K562 (cell line): Measurements from ENCODE around the gene APOO. TPM values are rescaled to one million over a fixed set of nuclear protein-coding genes. Genes with fewer than 3 reads are reported as not detected.
A peak's percentile ranks its signal among the peaks of the same experiment; 100 is the strongest.

ENCODE experiments used
- ATF7 ChIP-seq: fragments of 450-650 bp; IDR thresholded peaks from 2 replicates; pipeline ENCODE4 v1.7.1; 2014; ENCODE audit warnings: mild to moderate bottlenecking, moderate library complexity
- BHLHE40 ChIP-seq: IDR thresholded peaks from 2 replicates; pipeline ENCODE4 v1.6.1; 2011; ENCODE audit warnings: low read length, improper control_type of control experiment
- CBX8 ChIP-seq: fragments of 200-600 bp; sonication (generic); IDR thresholded peaks from 2 replicates; pipeline ENCODE4 v1.6.1; 2012; ENCODE audit warnings: borderline replicate concordance, mixed run types, low read depth, mild to moderate bottlenecking, moderate library complexity, mixed read lengths, low read length, control low read depth, inconsistent platforms; ENCODE audit not compliant: poor library complexity, severe bottlenecking; ENCODE audit errors: extremely low read depth
- GABPB2 ChIP-seq: fragments of 250-450 bp; sonication (Bioruptor Pico); conservative IDR thresholded peaks from 2 replicates; pipeline ENCODE4 v1.5.1; 2021; ENCODE audit warnings: mild to moderate bottlenecking
- HMGN3 ChIP-seq: IDR thresholded peaks from 2 replicates; pipeline ENCODE4 v1.6.1; 2011; ENCODE audit warnings: borderline replicate concordance, low read depth, mild to moderate bottlenecking, mixed read lengths, low read length; ENCODE audit not compliant: insufficient read length; ENCODE audit errors: extremely low read depth
- IFI16 ChIP-seq: fragments of 250-450 bp; sonication (Bioruptor Pico); IDR thresholded peaks from 2 replicates; pipeline ENCODE4 v2.1.2; 2022; ENCODE audit warnings: mild to moderate bottlenecking, inconsistent platforms
- MXI1 ChIP-seq: IDR thresholded peaks from 2 replicates; pipeline ENCODE4 v1.6.1; 2011; ENCODE audit warnings: low read depth, mild to moderate bottlenecking, improper control_type of control experiment, low read length
- RCOR1 ChIP-seq, 2 experiments: IDR thresholded peaks; 2 replicates each; pipeline ENCODE4 v1.6.1; 2012; ENCODE audit warnings: low read depth in 2 of 2, low read length in 2 of 2, borderline replicate concordance in 1 of 2, improper control_type of control experiment in 1 of 2
- SIN3B ChIP-seq: fragments of 450-650 bp; IDR thresholded peaks from 2 replicates; pipeline ENCODE4 v1.6.1; 2017; ENCODE audit warnings: low read depth, mild to moderate bottlenecking, moderate library complexity
- TEAD4 ChIP-seq, 2 experiments: sonication (generic) in 1 of 2; formaldehyde crosslinking in 1 of 2; IDR thresholded peaks; 2 replicates each; pipeline versions ENCODE4 v1.6.1 to v1.8.0; 2012 to 2022; ENCODE audit warnings: borderline replicate concordance in 1 of 2, inconsistent platforms in 1 of 2, low read length in 1 of 2, mild to moderate bottlenecking in 1 of 2, missing genetic modification reagents in 1 of 2
- polyA plus RNA-seq, 8 experiments: library from polyadenylated mRNA; depleted of rRNA in 4 of 8; stranded (reverse) in 5 of 8; unstranded in 3 of 8; fragments of >200 nt; fragmentation: Nextera tagmentation in 2 of 8; fragmentation: Illumina TruSeq in 1 of 8; extraction: Ambion mirVana in 2 of 8; extraction: Trizol in 1 of 8; gene quantifications; 2 replicates each; pipeline versions ENCODE4 v1.2.1 to v1.2.3, GENCODE V29; 2011 to 2014; ENCODE audit warnings: inconsistent platforms in 1 of 8, missing spikeins in 1 of 8
- total RNA-seq, 7 experiments: library from RNA; depleted of rRNA in 6 of 7; stranded (reverse); fragments of >200 nt in 6 of 7; fragmentation: Illumina TruSeq in 2 of 7; extraction: Trizol in 2 of 7; gene quantifications; 2 replicates each; pipeline versions ENCODE4 v1.2.1 to v1.2.3, GENCODE V29; 2011 to 2021; ENCODE audit warnings: low replicate concordance in 1 of 7
- TF ChIP-seq, protein P1 (sequence below), 2 experiments: IDR thresholded peaks; 2 replicates each; pipeline ENCODE4 v1.6.1; 2012; ENCODE audit warnings: improper control_type of control experiment in 2 of 2, low read depth in 2 of 2, low read length in 2 of 2, borderline replicate concordance in 1 of 2
- TF ChIP-seq, protein P2 (sequence below): fragments of 450-650 bp; IDR thresholded peaks from 2 replicates; pipeline ENCODE4 v1.6.1; 2014; ENCODE audit warnings: low read depth, mild to moderate bottlenecking, moderate library complexity, borderline replicate concordance

Gene APOO
- total and polyA plus RNA-seq, 9 of the 15 experiments (the other 6 are each of a cell fraction or from before 2014, with no cell fraction given): 37.3 to 76.4 (median 60.8) TPM

DNA sequence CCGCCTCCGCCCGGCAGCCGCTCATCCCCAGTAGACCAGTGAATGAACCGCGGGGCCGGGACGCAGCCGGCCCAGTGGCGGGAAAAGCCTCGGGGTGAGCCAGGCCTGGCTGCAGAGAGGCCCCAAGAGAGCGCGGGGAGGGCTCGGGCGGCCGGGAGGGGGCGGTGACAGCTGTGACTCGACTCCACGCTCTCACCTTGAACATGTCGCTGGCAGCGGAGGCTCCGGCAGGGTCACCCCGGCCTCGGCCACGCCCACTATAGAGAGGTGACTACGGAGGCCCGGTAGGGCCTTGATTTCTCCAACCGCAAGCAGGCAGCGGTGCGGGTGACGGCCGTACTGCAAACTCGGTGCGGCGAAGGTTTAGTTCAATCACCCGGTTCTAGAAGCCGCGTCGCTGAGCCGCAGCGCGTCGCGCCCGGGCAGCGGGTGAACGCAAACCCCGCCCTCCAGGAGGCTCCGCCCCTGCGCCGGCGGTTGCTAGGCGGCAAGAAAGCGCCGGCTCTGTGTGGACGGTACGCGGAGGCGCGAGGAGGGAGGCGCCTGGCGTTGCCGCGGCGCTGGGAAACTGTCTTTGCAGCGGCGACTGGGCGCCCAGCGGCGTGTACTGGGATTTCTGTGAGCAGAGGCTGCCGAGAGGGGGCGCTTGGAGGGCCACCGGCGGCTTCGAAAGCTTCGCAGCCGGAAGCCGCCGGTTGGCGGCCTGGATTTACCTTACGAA is at the start of gene APOO, which contains the start of gene CXorf58 (continued):
- TF ChIP-seq, protein P1, sequence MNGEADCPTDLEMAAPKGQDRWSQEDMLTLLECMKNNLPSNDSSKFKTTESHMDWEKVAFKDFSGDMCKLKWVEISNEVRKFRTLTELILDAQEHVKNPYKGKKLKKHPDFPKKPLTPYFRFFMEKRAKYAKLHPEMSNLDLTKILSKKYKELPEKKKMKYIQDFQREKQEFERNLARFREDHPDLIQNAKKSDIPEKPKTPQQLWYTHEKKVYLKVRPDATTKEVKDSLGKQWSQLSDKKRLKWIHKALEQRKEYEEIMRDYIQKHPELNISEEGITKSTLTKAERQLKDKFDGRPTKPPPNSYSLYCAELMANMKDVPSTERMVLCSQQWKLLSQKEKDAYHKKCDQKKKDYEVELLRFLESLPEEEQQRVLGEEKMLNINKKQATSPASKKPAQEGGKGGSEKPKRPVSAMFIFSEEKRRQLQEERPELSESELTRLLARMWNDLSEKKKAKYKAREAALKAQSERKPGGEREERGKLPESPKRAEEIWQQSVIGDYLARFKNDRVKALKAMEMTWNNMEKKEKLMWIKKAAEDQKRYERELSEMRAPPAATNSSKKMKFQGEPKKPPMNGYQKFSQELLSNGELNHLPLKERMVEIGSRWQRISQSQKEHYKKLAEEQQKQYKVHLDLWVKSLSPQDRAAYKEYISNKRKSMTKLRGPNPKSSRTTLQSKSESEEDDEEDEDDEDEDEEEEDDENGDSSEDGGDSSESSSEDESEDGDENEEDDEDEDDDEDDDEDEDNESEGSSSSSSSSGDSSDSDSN (IDR thresholded peaks at IDR 0.05; ENCODE audit: borderline replicate concordance in 1 of 2, low read depth in 2 of 2, low read length in 2 of 2): peak; percentile 21 to 39; a peak in 1 of 4 replicates
- TF ChIP-seq RCOR1 (IDR thresholded peaks at IDR 0.05; ENCODE audit: borderline replicate concordance in 1 of 2, low read depth in 2 of 2, low read length in 2 of 2) (peak in 1 of 2 experiments; percentile 25; a peak in 1 of 4 replicates), IFI16 (CRISPR knock-in tag) (no peak), GABPB2 (no peak), HMGN3 (peak; percentile 78), BHLHE40 (0 out of 2 replicates have a peak, but pooled peaks have one; percentile 20), SIN3B (peak; percentile 53; the same call in 1 of the 2 replicates), CBX8 (no peak), ATF7 (peak; percentile 87), TEAD4 (IDR thresholded peaks at IDR 0.05; ENCODE audit: low read length) (peak; percentile 11; the same call in 1 of the 2 replicates), TEAD4 (CRISPR knock-in tag; IDR thresholded peaks at IDR 0.05; ENCODE audit: borderline replicate concordance) (no peak), MXI1 (peak; percentile 62)
- TF ChIP-seq, protein P2, sequence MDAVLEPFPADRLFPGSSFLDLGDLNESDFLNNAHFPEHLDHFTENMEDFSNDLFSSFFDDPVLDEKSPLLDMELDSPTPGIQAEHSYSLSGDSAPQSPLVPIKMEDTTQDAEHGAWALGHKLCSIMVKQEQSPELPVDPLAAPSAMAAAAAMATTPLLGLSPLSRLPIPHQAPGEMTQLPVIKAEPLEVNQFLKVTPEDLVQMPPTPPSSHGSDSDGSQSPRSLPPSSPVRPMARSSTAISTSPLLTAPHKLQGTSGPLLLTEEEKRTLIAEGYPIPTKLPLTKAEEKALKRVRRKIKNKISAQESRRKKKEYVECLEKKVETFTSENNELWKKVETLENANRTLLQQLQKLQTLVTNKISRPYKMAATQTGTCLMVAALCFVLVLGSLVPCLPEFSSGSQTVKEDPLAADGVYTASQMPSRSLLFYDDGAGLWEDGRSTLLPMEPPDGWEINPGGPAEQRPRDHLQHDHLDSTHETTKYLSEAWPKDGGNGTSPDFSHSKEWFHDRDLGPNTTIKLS: peak; percentile 26; the same call in 1 of the 2 replicates
